ENCODE data around the gene TLE4.

TLE4 gene

DNA sequence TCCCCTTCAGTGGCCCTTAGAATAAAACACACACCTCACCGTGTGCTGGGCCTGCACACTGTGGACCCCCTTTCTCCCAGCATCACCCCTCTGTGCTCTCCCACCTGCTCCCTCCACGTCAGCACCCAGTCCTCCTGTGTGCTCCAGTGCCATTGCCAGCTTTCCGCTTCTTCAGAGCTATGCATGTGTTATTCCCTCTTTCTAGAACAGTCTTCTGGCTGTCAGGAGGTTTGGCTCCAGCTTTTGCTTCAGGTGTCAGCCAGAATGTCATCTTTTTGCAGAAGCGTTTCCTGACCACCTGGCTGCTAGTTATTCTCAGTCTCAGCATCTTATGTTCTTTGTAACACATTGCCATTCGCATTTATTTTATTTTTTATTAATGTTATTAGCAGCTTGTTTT lies 119.7 kb downstream of the TLE4 start:
- no peak for DNase-seq (ENCODE audit: low spot score)

DNA sequence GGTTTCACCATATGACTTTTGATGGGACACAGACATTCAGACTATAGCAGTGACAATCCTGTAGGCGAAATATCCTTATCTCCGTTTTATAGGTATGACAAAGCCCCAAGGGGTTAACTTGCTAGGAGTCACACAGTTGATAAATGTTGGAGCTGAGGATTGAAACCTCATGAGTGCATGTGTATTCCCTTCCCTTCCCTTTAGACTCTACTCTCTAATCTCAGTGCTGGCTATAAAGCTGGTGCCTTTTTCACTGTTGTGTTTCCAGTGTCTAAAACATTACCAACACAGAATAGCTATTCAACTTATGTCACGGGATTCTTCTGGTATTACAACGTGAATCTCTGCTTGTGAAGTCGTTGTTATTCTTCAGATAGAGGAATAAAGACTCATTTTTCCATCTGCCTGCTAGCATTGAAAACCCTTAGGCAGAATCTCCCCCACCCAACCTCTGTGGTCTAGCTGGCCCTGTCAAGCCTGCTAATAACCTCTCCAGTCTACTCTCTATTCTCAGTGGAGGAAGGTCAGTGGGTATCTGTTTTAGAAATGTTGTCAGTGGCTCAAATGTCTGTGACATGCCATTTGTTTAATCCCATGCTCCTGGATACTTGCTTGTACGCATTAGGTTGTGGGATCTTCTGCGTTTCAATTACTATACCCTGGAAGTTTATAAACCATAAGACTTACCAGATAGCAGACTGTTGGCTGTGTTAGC lies 121.2 kb downstream of the TLE4 start:
- no peak for DNase-seq (ENCODE audit: low spot score)

DNA sequence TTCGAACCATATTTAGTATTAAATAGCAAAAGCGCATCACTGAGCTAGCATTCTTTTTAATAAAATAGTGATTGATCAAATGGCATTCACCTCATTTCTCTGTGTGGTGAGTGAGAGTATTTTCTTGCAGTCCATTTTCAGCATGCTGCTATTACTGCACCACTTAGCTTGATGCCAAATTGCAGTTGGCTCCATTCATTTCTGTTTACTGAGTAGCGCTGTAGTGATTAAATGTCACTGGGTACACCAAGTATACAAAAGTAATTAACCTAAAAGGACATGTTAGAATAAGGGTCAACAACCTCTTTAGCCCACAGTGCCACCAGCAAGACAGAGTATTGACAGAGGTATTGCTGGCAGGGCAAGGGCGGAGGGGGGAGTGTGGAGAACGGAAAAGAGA lies 122.0 kb downstream of the TLE4 start:
- no peak for DNase-seq (ENCODE audit: low spot score)

DNA sequence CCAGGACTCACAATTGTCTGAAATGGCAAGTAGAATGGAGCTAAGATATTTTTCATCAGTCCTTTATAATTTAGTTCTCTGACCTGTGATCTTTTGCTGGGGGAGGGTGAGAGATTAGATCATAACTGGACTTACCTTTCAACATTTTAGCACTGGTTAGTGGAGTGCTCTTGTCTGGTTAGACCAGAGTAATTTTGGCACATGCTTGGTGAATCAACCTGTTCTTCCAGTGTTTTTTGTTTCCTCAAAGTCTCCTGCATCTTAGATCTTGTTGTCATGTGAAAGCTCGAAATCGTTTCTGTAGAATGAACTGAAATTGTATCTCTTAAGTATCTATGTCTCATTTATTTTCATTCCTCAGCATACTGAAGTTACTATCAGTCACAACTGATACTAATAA lies 122.4 kb downstream of the TLE4 start:
- DNase-seq (ENCODE audit: low spot score): no peak

DNA sequence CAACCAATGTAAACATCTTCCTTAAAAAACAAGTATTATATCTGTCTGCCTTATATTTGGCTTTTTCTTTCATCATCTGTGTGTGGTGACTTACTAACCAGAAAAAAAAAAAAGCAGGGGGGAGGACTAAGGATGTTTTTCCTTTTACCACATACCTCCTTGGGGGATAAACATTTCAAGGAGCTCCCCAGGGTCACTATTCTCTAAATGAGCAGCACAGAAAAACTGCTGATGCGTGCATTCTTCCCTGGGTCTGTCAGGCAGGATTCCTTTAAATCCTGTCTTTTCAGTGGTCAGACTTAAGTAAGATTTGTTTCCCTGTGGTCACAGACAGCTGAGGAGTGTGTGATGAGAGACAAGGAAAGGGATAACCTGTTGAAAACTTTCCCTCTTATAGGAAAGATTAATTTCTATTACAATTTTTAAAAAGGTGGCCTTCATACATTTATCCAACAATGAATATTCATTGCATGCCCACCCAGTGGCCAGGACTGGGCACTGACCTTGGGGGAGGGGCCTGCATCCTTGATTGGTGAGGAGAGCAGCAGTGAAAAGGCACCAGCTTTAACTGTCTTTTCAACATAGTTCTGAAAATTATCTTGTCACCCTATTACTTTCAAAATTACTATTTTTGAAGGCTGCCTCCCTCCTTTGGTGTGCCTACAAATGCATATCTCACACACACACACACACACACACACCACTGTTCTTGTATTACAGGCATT lies 123.1 kb downstream of the TLE4 start:
- no peak for DNase-seq (ENCODE audit: low spot score)

DNA sequence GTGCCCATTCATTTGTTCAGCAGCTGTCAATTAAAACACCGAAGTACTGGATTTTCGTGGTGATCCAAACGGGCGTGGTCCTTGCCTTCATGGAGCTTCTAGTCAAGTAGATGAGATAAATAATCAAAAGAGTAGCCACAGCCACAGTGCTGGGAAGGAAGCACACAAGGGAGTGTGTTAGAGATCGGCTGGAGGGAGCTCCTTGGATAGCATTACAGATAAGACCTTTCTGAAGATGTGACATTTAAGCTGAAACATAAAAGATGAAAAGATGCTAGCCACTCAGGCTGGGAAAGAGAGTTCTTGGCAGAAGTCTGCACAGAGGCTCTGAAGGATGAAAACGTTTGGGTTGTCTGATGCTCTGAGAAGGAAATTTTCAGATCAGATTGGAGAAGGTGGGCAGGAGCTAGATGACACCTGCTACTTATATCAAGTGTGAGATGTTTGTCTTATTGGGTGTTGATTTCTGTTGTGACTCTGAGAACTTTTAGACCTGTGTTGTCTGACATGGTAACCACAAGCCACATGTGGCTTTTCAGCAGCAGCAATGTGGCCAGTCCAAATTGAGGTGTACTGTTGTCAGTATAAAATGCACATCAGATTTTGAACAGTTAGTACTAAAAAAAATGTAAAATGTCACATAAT lies 123.9 kb downstream of the TLE4 start:
- no peak for DNase-seq (ENCODE audit: low spot score)

DNA sequence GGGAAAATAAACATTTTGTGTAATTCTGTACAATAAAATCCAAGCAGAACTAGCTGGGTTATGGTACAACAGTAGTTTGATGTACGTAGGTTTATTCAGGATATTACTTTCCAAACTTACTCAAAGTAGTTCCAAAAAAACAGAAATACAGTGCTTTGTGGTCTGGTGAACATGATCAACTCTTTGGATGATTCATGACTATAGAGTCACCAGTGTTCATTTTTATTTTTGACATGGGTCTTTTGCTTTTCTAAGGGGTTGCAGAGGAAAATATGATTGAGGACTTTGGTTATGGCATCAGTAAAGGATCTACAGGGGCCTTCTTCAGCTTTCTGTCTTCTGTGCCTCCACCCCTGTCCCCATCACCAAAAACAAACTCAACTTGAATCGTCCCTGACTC lies 127.2 kb downstream of the TLE4 start:
- DNase-seq (ENCODE audit: low spot score): no peak

DNA sequence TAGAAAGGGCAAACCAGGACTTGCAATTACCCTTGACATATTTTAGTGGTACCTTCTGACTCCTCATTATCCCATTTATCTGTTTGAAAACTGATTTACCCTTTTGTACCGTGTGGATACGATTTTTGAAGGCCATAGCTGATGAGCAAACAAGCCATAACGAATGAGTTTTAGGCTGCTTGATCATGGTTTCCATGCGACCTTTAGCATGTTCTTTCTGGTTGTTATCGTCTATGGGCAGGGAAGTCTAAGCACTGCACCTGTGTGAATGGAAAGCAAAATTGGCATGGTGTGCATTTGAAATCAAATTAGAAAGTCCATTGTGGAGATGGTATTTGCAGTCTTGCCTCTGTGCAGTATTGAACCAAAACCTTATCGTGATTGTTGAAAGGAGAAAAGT lies 127.7 kb downstream of the TLE4 start:
- DNase-seq (ENCODE audit: low spot score): no peak

DNA sequence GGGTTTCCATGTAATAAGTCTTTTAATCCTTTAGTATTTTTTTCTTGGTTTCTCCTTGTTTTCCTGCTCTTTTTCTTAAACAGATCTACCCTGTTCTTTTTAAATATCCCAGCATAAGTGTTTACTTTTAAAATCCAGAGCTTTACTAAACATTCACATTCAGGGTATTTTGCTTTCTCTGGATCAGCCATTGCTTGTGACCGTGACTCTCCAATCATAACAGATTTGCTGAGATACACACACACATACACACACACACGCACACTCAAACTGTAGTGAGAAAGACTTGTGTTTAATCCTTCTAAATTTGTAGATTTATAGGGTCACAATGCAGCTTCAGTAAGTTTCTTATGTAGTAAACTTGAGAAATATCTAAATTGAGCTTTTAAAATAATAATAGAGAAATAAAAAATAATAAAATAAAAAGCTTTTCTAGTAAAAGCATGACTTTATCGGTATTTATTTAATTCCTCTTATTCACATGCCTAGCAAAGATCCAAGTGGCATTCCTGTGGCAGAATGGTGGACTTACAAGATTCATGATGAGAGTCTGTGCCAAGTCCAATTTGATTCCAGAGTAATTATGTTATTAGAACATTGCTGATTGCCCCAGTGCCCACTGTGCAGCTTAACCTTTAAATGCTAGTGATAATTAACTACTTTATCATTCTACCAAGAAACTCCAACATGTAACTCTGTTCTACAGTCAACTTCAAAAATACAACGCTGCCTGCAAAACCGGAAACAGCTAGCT lies 129.0 kb downstream of the TLE4 start:
- no peak for DNase-seq (ENCODE audit: low spot score)

DNA sequence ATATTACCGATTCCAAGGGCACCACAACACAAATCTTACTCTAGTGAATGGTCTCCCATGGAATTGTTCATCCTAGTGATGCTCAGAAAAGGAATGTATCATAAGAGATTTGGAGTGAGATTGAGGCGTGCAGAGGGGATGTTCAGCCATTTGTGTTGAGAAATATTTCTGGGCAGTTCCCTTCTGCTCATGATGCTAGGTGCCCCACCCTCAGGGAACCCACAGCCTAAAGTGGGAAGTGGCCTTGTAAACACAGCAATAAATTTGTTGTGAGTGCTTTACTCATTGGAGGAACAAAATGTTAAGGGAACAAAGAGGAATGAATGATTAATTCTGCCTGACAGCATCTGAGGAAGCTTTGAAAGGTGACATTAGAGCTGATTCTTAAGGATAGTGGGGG lies 129.9 kb downstream of the TLE4 start:
- DNase-seq (ENCODE audit: low spot score): no peak

DNA sequence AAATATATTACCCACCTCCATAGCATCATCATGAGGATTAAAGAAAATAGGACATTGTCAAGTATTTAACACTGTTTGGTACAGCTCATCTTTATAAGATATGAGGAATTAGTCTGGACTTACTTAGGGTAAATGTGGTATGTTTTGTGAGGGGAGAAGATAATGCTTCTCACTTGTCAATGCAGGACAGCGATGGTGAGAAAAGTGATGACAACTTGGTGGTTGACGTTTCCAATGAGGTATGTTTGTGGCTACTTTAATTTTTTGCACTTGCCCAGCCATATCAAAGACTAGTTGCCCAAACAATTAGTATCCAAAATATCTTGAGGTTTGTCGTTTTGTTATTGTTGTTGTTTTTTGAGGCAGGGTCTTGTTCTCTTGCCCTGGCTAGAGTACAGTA lies 133.9 kb downstream of the TLE4 start:
- DNase-seq (ENCODE audit: low spot score): no peak

DNA sequence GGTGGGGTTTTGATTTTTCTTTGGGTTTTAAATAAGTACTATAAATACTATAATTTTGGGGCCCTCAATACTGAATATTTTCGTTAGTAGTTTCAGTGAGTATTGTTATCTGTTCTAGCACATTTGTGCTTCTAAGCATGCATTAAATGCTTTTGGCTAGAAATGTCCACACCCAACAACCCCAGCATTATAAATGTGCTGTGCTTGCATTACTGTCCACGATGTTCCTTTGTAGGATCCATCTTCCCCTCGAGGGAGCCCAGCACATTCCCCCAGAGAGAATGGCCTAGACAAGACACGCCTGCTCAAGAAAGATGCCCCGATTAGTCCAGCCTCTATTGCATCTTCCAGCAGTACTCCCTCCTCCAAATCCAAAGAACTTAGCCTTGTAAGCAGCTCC lies 134.7 kb downstream of the TLE4 start:
- DNase-seq (ENCODE audit: low spot score): no peak

DNA sequence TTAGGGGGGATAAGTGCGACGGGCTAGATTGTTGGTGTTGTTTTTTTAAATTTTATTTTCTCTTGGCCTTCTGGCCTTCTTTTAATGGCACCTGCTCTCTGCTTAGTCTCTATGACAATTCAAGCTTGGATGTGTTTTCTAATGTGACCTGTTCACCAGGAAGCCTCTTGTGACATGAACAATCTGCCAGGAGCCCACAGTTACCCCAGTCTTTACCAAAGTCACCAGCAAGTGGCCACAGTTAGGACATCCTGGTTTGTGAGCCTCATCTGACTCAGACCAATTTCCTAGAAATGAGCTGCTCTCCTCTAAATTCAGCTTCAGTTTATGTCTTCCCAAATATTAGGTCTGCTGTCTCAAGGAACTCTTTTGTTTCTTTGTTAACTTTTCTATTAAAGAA lies 135.8 kb downstream of the TLE4 start:
- no peak for DNase-seq (ENCODE audit: low spot score)

DNA sequence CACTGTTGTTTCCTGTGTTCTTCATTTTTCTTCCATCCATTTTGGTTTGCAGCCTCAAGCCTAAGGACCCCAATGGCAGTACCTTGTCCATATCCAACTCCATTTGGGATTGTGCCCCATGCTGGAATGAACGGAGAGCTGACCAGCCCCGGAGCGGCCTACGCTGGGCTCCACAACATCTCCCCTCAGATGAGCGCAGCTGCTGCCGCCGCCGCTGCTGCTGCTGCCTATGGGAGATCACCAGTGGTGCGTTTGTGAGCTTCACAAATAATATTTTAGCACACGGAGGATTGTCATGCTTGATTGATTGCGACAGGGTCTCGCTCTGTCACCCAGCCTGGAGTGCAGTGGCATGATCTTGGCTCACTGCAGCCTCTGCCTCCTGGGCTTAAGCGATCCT lies 136.8 kb downstream of the TLE4 start:
- no peak for DNase-seq (ENCODE audit: low spot score)

DNA sequence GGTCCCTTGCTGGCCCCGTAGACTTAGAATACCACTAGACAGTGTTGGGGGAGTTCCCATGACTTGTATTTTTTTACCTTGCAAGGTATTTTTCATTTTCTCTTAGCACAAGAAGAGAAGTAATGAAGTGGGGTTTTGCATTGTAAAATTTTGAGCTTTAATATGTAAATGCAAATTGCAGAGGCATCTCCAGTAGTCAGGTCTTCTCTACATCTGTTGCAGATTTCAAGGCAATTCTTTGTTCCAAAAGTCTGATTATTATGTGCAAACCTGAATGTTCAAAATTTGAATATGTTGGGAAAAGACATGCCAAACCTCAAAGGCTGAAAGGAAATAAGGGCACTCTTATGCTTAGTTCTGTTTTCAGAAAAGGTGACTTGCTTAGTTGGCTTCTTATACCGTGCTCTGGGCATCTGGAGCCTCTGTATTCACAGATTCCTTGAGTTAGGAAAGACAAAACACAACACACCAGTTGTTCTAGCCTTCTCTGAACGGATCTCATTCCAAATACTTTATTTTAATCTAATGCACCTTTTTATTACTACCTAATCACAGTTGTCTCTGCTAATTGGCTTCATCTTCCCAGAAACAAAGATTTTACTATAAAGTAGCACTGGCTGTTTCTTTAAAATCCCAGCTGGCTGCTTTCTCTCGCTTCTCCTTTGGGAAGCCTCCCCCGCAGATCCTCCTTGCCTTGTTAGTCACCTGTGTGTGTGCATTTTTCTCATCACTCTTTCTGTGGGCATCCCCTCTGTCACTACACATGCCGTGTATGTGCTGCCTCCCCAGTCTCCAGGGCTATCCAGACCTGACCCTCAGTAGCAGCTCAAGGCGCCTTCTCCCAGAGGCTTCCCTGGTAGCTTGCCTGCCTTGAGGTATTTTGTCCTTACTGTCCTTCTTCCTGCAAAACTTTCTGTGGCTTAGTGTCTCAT lies 138.2 kb downstream of the TLE4 start:
- DNase-seq (ENCODE audit: low spot score): no peak

DNA sequence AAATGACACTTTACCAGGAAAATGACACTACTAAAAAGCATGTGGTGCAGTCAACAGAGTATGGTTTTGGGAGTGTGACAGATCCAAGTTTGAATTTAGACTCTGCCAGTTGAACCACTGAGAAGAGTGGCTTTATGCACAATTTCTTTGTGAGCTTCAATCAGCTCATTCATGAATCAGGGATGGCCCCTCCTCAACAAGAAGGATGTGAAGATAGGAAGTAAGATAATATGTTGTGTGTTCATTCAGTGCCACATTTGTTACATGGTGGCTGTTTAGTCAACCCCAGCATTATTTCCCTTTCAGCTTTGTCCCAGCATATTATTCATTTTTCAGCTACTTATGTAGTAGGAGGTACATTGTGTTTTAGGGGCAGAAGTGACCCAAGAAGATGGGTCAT lies 140.1 kb downstream of the TLE4 start:
- DNase-seq (ENCODE audit: low spot score): no peak

DNA sequence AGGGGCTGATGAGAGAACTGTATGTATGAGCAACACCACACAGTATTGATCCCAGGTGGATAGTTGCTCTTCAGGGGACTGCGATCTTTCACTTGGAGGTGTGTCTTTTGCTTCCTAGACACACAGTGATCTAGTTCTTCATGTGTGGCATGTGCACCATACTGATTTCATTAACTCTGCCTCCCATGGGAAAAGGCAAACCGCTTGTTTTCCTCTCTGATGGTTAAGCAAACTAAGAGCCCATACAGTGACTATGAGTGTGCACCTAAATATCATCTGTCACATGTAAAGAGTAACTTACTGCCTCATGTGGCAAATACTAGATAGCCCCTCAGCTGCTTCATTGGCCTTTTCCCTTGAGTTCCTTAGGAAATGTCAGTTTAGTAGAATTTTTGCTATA lies 147.3 kb downstream of the TLE4 start:
- DNase-seq (ENCODE audit: low spot score): no peak

DNA sequence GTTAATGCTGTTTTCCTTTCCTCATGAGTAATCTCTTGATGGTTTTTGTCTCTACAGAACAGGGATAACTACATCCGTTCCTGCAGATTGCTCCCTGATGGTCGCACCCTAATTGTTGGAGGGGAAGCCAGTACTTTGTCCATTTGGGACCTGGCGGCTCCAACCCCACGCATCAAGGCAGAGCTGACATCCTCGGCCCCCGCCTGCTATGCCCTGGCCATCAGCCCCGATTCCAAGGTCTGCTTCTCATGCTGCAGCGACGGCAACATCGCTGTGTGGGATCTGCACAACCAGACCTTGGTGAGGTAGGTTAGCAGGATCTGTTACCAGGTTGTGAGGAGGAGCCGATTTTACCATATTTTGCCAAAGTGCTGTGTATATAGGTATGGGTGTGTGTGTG lies 148.2 kb downstream of the TLE4 start:
- DNase-seq (ENCODE audit: low spot score): no peak

DNA sequence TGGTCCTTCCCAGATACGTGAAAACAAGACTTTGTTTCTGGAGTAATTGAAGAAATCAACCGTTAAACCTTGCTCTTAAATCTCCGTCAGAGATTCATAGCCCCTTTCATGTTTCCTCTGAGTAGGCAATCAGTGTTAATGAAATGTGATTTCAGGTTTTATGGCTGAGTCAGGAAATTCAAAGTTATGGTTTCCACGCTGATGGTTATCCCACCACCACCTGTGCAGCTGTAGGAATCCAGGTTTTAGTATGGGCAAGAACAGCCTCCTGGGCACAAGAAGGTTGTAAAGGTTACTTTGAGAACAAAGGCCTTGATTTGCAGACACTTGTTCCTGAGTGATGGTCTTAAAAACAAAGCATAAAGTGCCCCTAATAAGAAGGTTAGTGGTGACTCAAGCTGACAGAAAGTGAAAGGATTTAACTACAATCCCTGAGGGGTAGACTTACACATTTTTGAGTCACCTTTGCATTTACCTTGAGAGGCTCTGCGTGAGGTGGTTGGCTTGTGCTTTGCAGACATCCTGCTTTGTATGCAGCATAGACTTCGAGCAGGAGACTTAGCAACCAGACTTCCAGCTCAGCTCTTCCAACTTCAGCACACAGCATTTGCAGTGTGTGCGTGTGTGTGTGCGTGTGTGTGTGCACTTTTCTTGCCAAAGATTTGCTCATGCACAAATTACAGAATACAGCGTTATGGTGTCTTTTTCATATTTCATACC lies 159.6 kb downstream of the TLE4 start:
- DNase-seq (ENCODE audit: low spot score): peak; percentile 10

DNA sequence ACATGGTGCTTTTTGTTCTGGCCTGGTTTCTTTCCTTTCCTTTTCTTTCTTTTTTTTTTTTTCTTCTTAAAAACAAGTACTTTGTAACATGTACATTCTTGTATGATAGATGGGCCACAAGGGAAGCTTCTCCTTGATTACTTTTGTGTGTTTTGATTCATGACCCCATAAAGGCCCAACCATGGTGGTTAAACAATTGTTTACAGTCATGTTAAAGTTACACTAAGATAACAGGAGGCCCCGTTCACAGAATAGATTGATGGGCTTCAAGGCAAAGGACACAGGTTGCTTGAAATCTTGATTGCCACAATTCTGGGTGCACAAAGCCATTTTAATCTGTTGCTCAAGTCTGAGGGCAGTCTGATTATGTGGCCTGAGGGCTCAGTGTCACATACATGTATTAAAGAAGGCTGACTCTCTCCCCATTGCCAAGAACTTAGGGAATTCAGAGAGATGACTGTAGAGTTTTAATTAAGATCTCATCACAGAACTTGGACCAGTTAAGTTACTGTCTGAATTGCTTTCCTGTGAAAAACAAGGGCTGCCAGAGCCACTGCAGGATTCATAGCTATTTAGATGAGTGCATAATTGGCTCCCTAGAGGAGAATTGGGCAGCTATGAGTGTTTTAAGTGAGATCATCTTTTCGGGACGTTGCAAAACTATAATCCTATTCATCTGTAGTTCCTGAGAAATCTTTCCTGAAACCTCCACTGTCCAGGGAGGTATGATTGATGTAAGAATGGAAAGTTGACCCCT lies 163.4 kb downstream of the TLE4 start:
- DNase-seq (ENCODE audit: low spot score): no peak

Data from germinal center (tissue), 1 donor.